LNCAP (cell line): ENCODE results near the gene CAPN10.

Experiments
- CTCF ChIP-seq: fragments of 450-650 bp; IDR thresholded peaks from 2 replicates; pipeline ENCODE4 v1.5.1; 2017; ENCODE audit warnings: mild to moderate bottlenecking

The CAPN10 gene

GRCh38 chr2:240560480-240561324 lies 25.8 kb upstream of the CAPN10 start:
- TF ChIP-seq CTCF: no peak

GRCh38 chr2:240561325-240561971 lies 25.1 kb upstream of the CAPN10 start:
- no peak for TF ChIP-seq CTCF

GRCh38 chr2:240563951-240564560 lies 22.5 kb upstream of the CAPN10 start:
- no peak for TF ChIP-seq CTCF

GRCh38 chr2:240564561-240565332 lies 21.8 kb upstream of the CAPN10 start:
- TF ChIP-seq CTCF: no peak

- TF ChIP-seq CTCF: no peak
Measured at GRCh38 chr2:240565333-240566202, 21.0 kb upstream of the CAPN10 start.

GRCh38 chr2:240566203-240567136 lies 20.1 kb upstream of the CAPN10 start:
- TF ChIP-seq CTCF: peak; percentile 86
